Activated CD8-positive, alpha-beta memory T cell treated with anti-CD3 and anti-CD28 coated beads for 48 hours (primary cell): ENCODE measurements around the gene DNMT3A.
A peak's percentile ranks its signal among the peaks of the same experiment; 100 is the strongest.

Experiments
- DNase-seq, 3 experiments: peaks; one replicate each; pipeline ENCODE4 v3.0.0-alpha.2; 2020; ENCODE audit warnings: low read depth in 2 of 3, low spot score in 2 of 3

The DNMT3A gene

GRCh38 chr2:25308599-25308998, 33.1 kb downstream of the DNMT3A start:
- DNase-seq, result no peak

DNA sequence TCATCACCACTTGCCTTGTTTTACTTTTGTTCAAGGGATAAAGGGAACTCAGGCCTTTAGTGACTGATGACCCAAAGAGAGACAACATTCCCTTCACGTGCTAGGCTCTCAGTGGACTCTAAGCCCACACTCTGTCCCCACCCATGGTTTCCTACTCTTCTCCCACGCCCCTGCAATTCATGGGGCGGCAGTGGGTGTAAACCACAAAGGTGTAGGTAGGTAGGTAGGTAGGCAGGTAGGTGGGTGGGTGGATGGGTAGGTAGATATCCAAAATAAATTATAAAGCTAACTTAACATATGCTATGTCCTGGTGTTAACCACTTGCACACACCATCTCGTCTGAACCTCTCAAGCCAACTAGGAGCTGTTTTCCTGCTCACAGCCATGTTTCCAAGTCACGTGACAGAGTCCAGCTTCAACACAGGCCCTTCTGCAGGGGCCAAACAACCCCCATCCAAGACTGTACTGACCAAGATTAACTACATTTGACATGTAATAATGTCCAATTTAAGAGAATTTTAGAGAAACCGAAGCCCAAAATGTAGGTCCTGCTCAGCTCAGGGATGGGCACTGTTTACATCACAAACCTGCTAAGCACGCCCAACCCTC, 33.7 kb downstream of the DNMT3A start:
- DNase-seq, result no peak

- no peak for DNase-seq
These were observed 34.9 kb downstream of the DNMT3A start for GRCh38 chr2:25306777-25307368.

GRCh38 chr2:25305775-25306174, 36.0 kb downstream of the DNMT3A start:
- no peak for DNase-seq

DNA sequence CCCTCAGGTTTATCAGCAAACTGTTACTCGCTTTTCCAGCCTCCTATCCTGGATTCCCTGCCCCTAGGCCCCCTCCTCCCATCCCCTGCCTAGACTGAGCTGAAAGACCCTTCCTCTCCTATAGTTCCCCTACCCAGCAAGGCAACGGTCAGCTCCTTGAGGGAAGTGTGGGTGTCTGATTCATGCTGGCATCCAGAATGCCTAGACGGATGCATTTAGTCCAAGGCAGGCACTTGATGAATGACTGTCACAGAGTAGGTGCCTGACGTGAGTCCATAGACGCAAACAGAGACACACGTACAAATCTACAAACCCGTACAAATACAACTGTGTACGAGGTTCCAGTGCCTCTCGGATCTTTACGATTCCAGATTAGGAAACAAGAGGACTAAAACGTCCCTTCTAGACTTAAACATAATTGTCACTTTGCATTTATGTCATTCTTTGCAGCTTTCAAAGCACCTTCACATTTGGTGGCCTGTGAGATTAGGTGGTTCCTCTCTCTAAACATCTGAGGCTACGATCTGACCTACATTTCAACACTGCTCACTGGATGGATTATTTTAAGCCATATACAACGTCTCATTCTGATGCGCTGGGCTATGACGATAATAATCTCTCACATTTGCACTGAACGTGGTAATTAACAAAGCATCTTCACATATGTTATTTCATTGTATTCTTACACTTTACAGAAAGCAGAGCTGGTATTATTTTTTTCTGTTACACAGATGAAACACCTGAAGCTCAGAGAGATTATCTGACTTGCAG, 36.7 kb downstream of the DNMT3A start:
- DNase-seq, result no peak

GRCh38 chr2:25304321-25304720, 37.4 kb downstream of the DNMT3A start:
- DNase-seq, result no peak

DNA sequence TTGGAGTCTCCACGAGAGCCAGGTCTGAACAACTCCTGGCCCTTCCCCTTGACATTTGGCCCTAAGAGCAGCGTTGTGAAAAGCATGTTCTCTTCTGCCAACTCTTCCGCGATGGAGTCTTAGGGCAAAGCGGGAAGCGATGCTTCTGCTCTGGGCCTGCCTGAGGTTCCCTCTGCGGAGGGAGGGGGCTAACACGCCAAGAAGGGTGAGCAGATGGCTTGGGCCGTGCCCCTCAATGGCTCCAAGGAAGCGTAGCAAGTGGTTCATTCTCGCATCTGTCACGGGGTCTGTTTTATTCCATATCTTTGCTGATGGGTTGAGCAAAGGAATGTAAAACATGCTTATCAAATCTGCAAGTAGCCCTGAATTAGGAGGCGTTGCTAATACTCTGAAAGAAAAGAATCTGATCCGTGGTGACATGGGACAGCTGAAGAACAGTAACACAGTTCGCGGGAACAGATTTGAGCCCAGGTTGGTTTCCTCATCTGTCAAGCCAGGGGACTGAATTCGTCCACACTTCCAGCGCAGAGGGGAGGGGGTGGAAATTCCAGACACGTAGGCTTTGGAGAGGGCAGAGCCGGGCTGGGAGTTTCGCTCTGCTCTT, 38.0 kb downstream of the DNMT3A start:
- no peak for DNase-seq

- no peak for DNase-seq
These were observed 38.9 kb downstream of the DNMT3A start for GRCh38 chr2:25302758-25303375.

DNA sequence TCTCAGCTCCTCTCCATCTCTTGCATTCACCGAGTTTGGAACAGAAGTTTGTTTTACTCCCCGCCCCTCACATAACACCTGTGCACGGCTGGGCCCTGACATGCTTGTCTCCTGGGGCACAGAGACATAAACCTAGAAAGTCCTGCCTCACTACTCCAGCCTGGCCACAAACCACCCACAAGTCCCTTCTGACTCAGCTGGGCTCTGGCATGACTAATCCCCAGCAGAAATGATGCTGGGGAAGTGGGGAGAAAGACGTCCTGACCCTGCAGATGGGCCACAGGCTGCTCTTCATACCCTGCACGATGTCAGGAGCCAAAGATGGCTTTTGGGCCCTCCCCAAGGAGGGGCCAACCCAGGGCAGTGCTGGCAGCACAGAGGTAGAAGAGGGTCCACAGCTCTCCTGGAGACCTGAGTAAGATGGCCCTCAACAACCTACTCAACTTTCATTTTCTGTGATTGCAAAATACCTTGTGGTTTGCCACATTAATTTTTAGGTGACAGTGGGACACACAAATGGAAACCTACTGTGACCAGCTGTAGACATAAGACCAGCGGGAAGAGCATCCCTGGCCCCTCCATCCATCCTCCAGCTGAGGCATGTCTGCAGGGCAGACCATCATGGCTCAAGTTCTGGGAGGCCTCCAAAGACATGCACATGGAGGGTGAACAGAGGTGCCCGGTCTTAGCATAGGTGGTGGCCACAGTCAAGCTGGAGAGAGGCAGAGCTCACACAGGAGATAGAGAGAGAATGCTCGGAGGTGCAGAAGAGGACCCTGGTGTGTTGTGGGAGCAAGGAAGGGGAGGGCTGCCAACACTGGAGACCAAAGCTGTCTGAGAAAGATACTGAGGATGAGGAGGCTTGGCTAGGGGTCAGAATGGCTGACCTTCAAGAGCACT, 40.0 kb downstream of the DNMT3A start:
- DNase-seq, result peak in 1 of 3 experiments; percentile 67

- no peak for DNase-seq
These were observed 41.7 kb downstream of the DNMT3A start for GRCh38 chr2:25300001-25300400.

DNA sequence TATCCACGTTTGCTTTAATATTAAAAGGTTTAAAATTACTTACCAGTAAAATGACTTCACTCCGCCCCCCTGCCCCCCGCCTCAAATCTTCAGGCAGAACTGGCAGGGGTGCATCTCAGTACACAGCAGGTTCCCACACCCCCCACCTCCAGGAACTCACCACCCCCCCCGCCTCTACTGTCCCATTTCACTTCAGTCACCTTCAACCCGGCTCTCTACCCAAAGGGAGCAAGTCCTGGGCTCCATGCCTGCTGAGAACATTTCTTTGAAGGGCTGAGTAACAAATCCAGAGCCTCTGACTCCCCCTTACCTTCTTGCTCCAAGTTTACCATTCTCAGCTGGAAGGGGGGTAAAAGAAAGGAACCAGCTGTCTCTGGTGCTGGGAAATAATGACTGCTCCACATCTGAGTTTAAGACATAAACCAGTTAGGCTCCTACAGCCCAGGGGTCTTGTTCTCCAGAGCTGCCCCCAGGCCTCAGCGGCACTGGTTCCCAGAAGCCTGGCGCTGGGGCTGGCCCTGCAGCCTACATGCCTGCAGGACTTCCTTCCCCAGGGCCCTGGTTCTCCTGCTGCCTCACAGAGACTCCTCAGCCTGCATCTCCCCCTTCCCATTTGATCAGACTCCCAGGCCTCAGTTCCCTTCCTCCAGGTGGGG, 42.8 kb downstream of the DNMT3A start:
- DNase-seq, result no peak

GRCh38 chr2:25297738-25298137, 44.0 kb downstream of the DNMT3A start:
- DNase-seq, result no peak

DNA sequence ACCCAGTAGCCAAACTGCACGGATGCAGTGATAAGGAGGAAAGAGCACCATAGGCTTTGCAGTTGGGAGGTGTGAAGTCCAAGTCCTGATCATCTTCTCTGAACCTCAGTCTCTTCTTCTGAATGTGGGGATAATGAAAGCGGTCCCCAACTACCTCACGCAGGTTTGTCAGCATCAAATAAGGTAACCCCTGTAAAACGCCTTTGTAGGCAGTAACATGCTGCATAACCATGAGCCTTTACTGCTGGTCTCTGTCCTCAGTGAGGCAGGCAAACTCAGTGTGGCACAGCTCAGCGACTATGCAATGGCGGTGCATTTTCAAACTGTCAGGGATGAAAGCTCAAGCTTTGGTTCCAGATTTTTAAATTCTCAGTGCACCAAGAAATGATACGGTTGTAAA, 46.1 kb downstream of the DNMT3A start:
- no peak for DNase-seq

GRCh38 chr2:25294573-25295462, 46.9 kb downstream of the DNMT3A start:
- DNase-seq, result no peak

DNA sequence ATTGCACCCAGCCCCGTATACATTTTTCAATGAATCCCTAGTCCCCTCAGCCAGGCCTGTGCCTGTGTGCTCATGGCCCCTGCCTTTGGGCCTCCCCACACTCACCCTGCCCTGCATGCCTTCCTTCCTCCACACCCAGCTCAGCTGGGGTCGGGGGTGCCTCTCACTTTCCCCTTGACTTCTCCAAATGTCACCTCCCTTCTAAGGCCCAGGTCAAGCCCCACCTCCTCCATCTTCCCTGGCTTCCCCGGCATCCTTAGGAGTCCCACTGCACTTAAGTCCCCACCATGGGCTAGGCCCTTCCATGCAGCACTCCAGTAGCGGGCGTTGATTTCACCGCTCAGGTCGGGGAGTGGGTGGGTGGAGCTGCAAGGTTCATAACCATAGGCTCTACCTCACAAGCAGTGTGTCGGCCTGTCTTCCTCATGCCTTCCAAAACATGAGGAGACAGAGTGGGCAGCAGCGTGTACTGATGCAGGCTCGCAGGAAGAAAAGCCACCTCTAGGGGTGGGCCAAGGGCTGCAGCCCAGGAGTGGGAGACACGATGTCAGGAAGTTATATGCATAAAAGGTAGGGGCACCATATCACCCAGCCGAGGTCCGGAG, 47.7 kb downstream of the DNMT3A start:
- no peak for DNase-seq

GRCh38 chr2:25293145-25293544, 48.6 kb downstream of the DNMT3A start:
- no peak for DNase-seq

DNA sequence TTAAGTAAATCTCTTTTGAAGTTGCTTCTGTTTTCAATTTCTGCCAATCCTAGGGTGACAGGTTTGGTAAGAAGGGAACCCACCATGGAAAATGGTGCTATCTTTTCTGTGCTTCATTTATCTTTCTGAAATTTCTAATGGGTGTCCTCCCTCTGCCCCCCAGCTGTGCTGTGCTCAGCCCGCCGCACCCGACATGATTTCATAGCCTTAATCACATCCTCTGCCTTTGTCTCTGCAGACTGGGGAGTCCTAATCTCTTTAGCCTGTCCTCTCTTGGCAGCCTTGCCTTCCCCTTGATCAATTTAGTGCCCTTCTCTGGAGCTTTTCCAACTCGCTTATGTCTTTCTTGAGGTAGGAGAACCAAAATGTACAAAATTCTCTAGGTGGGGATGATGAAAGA, 49.3 kb downstream of the DNMT3A start:
- no peak for DNase-seq

GRCh38 chr2:25290811-25291495, 50.8 kb downstream of the DNMT3A start:
- no peak for DNase-seq
